T-helper 9 cell (primary cell): Measurements from ENCODE around the gene SLC35F4.

ENCODE experiments used
- DNase-seq: peaks from one replicate; pipeline ENCODE4 v3.0.0-alpha.2; 2020

SLC35F4 gene

GRCh38 chr14:57609192-57610075, 256.5 kb downstream of the SLC35F4 start:
- no peak for DNase-seq

- no peak for DNase-seq
These were observed 258.8 kb downstream of the SLC35F4 start for GRCh38 chr14:57607086-57607485.

DNA sequence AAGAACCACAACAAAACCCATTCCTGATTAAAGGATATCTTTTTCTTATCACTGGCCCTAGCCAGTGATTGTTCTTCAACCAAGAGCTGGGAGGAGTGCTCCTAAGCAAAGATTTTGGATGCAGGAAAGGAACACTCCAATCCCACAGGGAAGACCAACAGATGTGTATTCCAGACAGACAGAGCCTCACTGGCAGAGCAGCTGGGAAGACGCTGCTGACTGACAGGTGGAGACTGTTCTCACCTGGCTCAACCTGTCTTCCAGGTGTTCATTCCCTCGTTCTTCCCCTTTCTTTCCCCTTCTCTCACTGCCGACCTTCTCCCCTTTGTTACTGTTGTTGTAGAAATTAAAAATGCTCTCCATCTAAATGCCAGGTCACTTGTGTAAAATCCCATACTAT, 282.5 kb downstream of the SLC35F4 start:
- DNase-seq, result no peak

- no peak for DNase-seq
These were observed 283.1 kb downstream of the SLC35F4 start for GRCh38 chr14:57582746-57583145.

- DNase-seq, result no peak
These were observed 287.1 kb downstream of the SLC35F4 start for GRCh38 chr14:57578801-57579200.

DNA sequence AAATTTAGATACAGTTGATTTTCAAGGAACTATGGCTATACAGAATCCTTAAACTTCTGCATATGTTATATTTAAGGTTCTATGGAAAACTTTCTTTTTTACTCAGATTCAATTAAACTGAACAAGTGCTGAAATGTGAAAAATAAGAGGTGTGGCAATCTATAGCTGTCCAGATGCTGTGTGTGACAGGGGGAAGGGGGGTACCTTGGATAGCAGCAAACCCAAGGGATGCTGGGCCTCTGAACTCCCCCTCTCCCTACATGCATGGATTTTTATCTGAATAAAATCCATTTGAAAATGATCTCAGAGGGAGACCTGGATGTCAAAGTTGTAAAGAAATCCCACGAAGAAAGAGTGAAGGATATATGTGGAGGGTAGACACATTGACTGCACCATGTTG, 289.4 kb downstream of the SLC35F4 start:
- no peak for DNase-seq

DNA sequence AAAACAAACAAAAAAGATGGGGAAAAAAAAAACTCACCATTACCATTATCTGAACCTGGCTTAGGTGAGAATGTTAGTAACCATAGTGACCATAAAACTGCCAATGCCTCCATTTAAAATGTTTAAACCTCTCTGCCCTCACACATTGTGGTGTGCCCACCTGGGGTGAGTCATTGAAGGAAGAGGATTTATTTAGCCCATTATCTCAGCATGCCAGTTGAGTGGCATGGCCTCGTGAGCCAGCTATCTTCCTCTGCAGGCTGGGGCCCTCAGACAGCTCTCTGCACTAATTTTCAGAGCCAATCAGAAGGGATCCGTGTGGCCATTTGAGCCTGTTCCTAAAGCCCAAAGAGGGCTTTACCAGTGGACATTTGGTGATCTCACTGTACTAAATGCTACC, 290.4 kb downstream of the SLC35F4 start:
- DNase-seq, result no peak

DNA sequence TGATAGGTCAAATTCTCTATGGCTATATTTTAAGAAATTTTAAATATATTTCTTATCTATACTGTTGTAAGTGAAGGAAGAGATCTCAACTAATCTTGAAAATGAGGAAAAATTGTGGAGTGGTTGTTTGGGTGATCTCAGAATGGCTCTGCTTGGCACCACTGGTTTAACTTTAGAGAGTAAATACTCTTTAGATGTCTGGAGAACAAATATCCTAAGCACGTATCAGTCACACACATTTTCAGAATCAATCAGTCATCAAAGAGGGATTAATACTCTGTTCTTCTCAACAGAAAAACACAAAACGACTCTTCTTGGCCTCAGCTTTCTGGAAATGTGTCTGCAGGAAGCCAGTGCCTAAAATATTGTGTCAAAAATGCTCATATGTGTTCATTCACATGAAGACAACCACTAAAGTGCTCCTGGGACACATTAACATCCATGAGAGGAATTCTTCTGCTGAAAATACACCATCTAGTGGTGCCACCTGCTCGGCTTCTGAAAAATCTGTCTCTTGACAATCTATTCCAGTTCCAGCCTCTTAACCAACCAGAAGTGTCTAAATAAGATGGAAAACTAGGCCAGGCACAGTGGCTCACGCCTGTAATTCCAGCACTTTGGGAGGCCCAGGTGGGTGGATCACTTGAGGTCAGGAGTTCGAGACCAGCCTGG, 291.1 kb downstream of the SLC35F4 start:
- no peak for DNase-seq

DNA sequence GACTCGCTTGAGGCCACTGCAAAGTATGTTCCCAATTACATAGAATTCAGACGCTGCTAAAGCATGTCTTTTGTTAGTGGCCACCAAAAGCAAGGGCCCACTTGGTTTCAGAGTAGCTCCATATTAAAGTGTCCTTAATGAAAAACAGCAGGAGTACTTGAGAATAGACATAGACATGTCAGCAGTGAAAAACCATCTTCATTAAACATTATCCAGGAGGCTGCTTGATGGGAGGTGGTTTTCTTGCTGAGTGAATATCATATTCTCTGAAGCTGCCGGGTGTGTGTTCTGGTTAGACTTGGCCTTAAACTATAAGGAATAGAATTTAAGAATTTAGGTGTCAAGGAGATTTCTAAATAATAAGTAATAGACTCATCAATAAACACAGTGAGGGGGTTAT, 292.7 kb downstream of the SLC35F4 start:
- DNase-seq, result no peak

DNA sequence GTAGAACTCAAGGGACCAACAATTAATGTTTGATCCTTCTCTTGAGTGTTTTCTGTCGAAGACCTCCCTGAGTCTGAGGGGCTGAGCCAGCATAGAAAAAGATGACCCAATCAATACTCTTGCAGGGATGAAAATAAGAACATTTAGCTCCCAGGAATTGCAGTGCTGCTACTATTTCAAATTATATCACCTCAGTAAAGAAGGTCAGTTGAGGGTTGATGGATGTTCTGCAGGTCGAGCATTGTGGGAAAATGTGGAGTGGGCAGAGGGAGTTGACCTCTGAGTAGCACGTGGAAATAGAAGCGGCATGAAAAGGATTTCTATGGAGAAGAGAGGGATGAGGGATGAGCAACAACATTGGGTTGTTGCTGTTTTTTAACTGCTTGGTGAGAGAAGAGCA, 297.3 kb downstream of the SLC35F4 start:
- no peak for DNase-seq

DNA sequence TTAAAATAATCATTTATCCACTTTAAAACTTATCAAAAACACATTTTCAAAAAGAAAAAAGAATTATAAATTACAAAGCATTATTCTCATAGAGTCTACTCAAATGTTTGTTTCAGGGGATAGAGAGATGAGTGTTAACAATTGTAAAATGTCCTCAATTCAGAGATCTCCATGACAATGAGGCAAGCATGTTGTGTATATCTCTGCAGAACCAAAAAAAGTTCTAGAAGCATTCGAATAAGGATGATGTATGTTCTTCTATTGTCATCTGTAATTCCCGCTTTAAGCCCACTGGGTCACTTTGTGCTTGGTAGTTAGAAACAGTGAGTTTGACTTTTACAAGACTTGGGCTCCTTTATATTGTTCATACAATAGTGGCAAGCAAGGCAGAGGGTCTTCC, 298.7 kb downstream of the SLC35F4 start:
- DNase-seq, result no peak

GRCh38 chr14:57560681-57561080, 305.2 kb downstream of the SLC35F4 start:
- no peak for DNase-seq

- DNase-seq, result no peak
These were observed 306.3 kb downstream of the SLC35F4 start for GRCh38 chr14:57559576-57559975.

- no peak for DNase-seq
These were observed 316.0 kb downstream of the SLC35F4 start for GRCh38 chr14:57549765-57550420.

GRCh38 chr14:57549016-57549564, 316.8 kb downstream of the SLC35F4 start:
- no peak for DNase-seq

- no peak for DNase-seq
These were observed 318.8 kb downstream of the SLC35F4 start for GRCh38 chr14:57547131-57547530.

DNA sequence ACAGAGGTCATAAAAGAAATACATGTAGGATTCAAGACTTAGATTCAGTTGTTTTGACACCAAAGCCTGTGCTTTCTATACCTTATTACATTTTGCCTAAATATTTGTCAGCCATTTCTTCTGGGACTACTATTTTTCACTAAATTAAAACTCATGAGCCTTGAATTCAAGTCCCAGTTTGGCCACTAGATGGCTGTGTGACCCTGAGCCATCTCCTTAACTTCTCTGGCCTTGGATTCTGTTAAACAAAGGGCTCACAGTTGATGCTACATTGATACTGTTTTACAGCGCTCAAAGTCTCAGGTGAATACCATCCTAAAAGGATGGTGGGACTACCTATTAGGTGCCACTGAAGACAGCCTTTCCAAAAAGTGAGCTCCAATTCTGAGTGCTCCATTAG, 332.7 kb downstream of the SLC35F4 start:
- no peak for DNase-seq

- DNase-seq, result no peak
These were observed 335.3 kb downstream of the SLC35F4 start for GRCh38 chr14:57530571-57530970.

DNA sequence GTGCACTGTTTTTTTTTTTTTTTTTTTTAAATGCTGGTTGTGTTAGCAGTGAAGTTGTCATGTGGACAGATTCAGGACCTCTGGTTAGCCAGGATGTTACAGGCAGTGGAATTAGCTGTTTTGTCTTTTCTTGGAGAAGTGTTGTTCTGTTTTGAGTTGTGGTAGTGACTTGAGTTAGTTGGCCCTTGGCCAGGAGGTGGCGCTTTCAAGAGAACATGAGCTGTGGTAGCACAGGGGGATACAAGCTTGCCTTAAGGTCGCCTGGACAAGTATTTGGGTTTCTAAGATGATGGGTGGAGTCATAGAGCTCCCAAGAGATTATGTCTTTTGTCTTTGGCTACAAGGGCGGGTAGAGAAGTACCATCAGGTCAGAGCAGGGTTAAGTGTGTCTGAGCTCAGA, 338.9 kb downstream of the SLC35F4 start:
- DNase-seq, result no peak

DNA sequence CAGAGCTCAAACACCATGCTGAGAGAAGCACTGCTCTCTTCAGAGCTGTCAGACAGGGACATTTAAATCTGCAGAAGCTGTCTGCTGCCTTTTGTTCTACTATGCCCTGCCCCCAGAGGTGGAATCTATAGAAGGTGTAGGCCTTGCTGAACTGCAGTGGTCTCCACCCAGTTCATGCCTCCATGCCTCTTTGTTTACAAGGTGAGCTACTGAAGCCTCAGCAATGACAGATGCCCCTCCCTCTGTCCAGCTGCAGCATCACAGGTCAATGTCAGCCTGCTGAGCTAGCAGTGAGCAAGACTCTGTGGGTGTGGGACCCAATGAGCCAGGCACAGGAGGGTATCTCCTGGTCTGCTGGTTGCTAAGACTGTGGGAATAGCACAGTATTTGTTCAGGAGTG, 346.8 kb downstream of the SLC35F4 start:
- DNase-seq, result no peak
